Activated CD4-positive, alpha-beta memory T cell treated with anti-CD3 and anti-CD28 coated beads, Interleukin-2, amount 10 ng/mL, durations not matched to agents 7 days and 5 days (primary cell): ENCODE data around the gene ZFPL1. TPM values are rescaled to one million over a fixed set of nuclear protein-coding genes. Genes with fewer than 3 reads are reported as not detected.

Experiments used
- CTCF ChIA-PET: fragments of 350-600 bp; sonication (Branson Sonifier 250); formaldehyde crosslinking; loops from one replicate; lab custom pipeline; 2021; ENCODE audit warnings: antibody characterized with exemption, inconsistent platforms; lab: Charles Lee
- POLR2A ChIA-PET: fragments of 350-600 bp; sonication (Branson Sonifier 250); formaldehyde crosslinking; loops from one replicate; lab custom pipeline; 2021; ENCODE audit warnings: antibody characterized with exemption; lab: Charles Lee
- DNase-seq: peaks from one replicate; pipeline ENCODE4 v3.0.0-alpha.2; 2020
- H3K27ac Mint-ChIP-seq: one replicate; pipeline ENCODE4 v1.8.0; 2021; ENCODE audit warnings: mild to moderate bottlenecking, mixed read lengths
- H3K27me3 Mint-ChIP-seq: one replicate; pipeline ENCODE4 v1.8.0; 2021; ENCODE audit warnings: mixed read lengths
- H3K36me3 Mint-ChIP-seq: one replicate; pipeline ENCODE4 v1.8.0; 2021; ENCODE audit warnings: low read depth, mixed read lengths
- H3K4me1 Mint-ChIP-seq: one replicate; pipeline ENCODE4 v1.8.0; 2021; ENCODE audit warnings: mixed read lengths
- H3K4me3 Mint-ChIP-seq: one replicate; pipeline ENCODE4 v1.8.0; 2021; ENCODE audit warnings: mild to moderate bottlenecking, mixed read lengths
- H3K9me3 Mint-ChIP-seq: one replicate; pipeline ENCODE4 v1.8.0; 2021; ENCODE audit warnings: mixed read lengths
- total RNA-seq, 2 experiments: library from RNA; stranded (reverse); gene quantifications; one replicate each; pipeline ENCODE4 v1.2.3, GENCODE V29; 2021

Gene ZFPL1
- total RNA-seq, 2 experiments from 2014 or later = 30.1 to 31.6 TPM

GRCh38 chr11:65135633-65136145 lies 51.7 kb downstream of the ZFPL1 start:
- peaks cover 25% of the 10 kb centered on the region for H3K36me3 Mint-ChIP-seq
- ChIA-PET POLR2A (interaction anchor here (0.6 to 7.2 kb wide), 31 partner anchors 8 to 900 kb away, joined by 3 to 157 read pairs (median 6); partner anchors contain the start of genes ARL2, CAPN1, CDCA5 and FAU), CTCF (interaction anchor here (0.5 to 3.3 kb wide), 17 partner anchors 8 to 336 kb away, joined by 3 to 25 read pairs (median 5); partner anchors contain the start of genes ARL2, CAPN1, CDC42EP2 and FAU)
- peaks cover 35% of the 10 kb centered on the region for H3K4me1 Mint-ChIP-seq
- peak overlapping the region; percentile 98 for H3K4me3 Mint-ChIP-seq
- peak overlapping the region; percentile 98 for H3K27ac Mint-ChIP-seq
- DNase-seq = no peak
- H3K9me3 Mint-ChIP-seq = no peaks in the 10 kb centered on the region
- peaks cover 5% of the 10 kb centered on the region for H3K27me3 Mint-ChIP-seq

- Mint-ChIP-seq H3K4me3 (peak overlapping the region; percentile 65), H3K27me3 (peaks cover 10% of the 10 kb centered on the region), H3K27ac (peak overlapping the region; percentile 58), H3K36me3 (peaks cover 17% of the 10 kb centered on the region), H3K4me1 (peaks cover 35% of the 10 kb centered on the region), H3K9me3 (no peaks in the 10 kb centered on the region)
- DNase-seq = no peak
- ChIA-PET CTCF (interaction anchor here (1.7 to 3.3 kb wide), 3 partner anchors 15 to 179 kb away, joined by 3 to 25 read pairs (median 12); partner anchors contain the start of genes CDC42EP2, FAU, MRPL49 and TM7SF2), POLR2A (interaction anchor here (0.8 to 7.2 kb wide), 8 partner anchors 9 to 126 kb away, joined by 3 to 157 read pairs (median 14); partner anchors contain the start of genes ARL2, CAPN1, FAU and MRPL49)
Measured at GRCh38 chr11:65136515-65137096, 52.6 kb downstream of the ZFPL1 start.

Other genes starting within 250 kb of the ZFPL1 start
- gene CDC42BPG, start 239.6 kb upstream of the ZFPL1 start, total RNA-seq = under 1 TPM; 0.65 to 0.70 TPM
- gene EHD1, start 205.6 kb upstream of the ZFPL1 start, total RNA-seq = 100 to 1,000 TPM; 138 to 146 TPM
- 10 to 100 TPM; 37.4 to 40.7 TPM for gene ATG2A, start 167.0 kb upstream of the ZFPL1 start, total RNA-seq
- 10 to 100 TPM; 19.8 to 21.1 TPM for gene PPP2R5B, start 159.5 kb upstream of the ZFPL1 start, total RNA-seq
- gene GPHA2, start 148.3 kb upstream of the ZFPL1 start, total RNA-seq = not detected
- gene MAJIN, start 112.1 kb upstream of the ZFPL1 start, total RNA-seq = under 1 TPM; 0.15 to 0.33 TPM
- gene BATF2, start 87.3 kb upstream of the ZFPL1 start, total RNA-seq = under 1 TPM; 0.30 to 0.53 TPM
- gene ARL2, start 70.1 kb upstream of the ZFPL1 start, total RNA-seq = 10 to 100 TPM; 58.5 to 59.4 TPM
- 10 to 100 TPM; 24.3 to 24.6 TPM for gene SNX15, start 56.8 kb upstream of the ZFPL1 start, total RNA-seq
- 10 to 100 TPM; 24.2 to 24.8 TPM for gene SAC3D1, start 43.0 kb upstream of the ZFPL1 start, total RNA-seq
- 10 to 100 TPM; 13.6 to 16.8 TPM for gene NAALADL1, start 25.7 kb upstream of the ZFPL1 start, total RNA-seq
- 100 to 1,000 TPM in 1 of 2 experiments, 10 to 100 TPM in 1; 98.2 to 104 TPM for gene CDCA5, start 182 bp upstream of the ZFPL1 start, total RNA-seq
- 100 to 1,000 TPM; 117 to 123 TPM for gene VPS51, start 12.0 kb downstream of the ZFPL1 start, total RNA-seq
- 10 to 100 TPM; 27.2 to 28.4 TPM for gene TM7SF2, start 27.6 kb downstream of the ZFPL1 start, total RNA-seq
- gene ZNHIT2, start 33.5 kb downstream of the ZFPL1 start, total RNA-seq = 1 to 10 TPM; 8.1 to 8.6 TPM
- gene FAU, start 37.9 kb downstream of the ZFPL1 start, total RNA-seq = 1,000 to 10,000 TPM in 1 of 2 experiments, 100 to 1,000 TPM in 1; 995 to 1,031 TPM
- 10 to 100 TPM; 36.5 to 37.4 TPM for gene MRPL49, start 38.1 kb downstream of the ZFPL1 start, total RNA-seq
- gene SYVN1, start 50.3 kb downstream of the ZFPL1 start, total RNA-seq = 10 to 100 TPM; 39.4 to 42.2 TPM
- gene SPDYC, start 86.0 kb downstream of the ZFPL1 start, total RNA-seq = not detected
- 100 to 1,000 TPM; 164 to 167 TPM for gene CAPN1, start 97.7 kb downstream of the ZFPL1 start, total RNA-seq
- gene POLA2, start 177.7 kb downstream of the ZFPL1 start, total RNA-seq = 10 to 100 TPM; 42.0 to 51.1 TPM
- under 1 TPM; 0.38 to 0.70 TPM for gene CDC42EP2, start 230.6 kb downstream of the ZFPL1 start, total RNA-seq
- gene DPF2, start 249.6 kb downstream of the ZFPL1 start, total RNA-seq = 10 to 100 TPM; 80.7 to 82.0 TPM